GM18951 (cell line): ENCODE measurements around the gene SRSF2.
"Not testable (repeated sequence)": the region's sequence is repeated elsewhere in the genome, so short reads cannot be mapped to it uniquely, and the experiment has no call there.

ENCODE experiments used
- POLR2A ChIP-seq: IDR thresholded peaks from 4 replicates; pipeline ENCODE4 v1.6.1; 2011; ENCODE audit warnings: mild to moderate bottlenecking; ENCODE audit not compliant: insufficient read length, insufficient read depth; ENCODE audit errors: extremely low read depth
- in situ Hi-C: fragments of 300-500 bp; cut with MboI; formaldehyde crosslinking; loops from one replicate; pipeline ENCODE4 v1.12.0; 2022; ENCODE audit warnings: low sequenced_read_pairs, mixed read lengths, inconsistent platforms; ENCODE audit not compliant: unreplicated experiment

Gene SRSF2

GRCh38 chr17:76734080-76734840, 2.9 kb downstream of the SRSF2 start:
- TF ChIP-seq POLR2A = no peak
- in situ Hi-C loops = no loop called here

DNA sequence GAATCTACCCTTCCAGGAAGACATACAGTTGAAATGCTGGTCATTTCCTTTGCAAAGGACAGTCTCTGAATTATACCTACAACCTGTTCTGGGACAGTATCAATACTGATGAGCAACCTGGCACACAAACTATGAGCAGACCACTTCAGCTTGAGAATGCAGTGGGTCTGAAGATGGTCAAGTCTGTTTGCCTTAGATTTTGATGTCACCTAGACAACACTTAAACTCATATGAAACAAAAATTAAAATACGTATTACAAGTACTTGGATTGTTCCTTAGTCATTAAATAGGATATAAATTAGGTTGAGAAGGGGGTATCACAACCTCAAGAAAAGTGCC, 3.5 kb downstream of the SRSF2 start:
- TF ChIP-seq POLR2A = peak; percentile 1
- in situ Hi-C loops = no loop called here

DNA sequence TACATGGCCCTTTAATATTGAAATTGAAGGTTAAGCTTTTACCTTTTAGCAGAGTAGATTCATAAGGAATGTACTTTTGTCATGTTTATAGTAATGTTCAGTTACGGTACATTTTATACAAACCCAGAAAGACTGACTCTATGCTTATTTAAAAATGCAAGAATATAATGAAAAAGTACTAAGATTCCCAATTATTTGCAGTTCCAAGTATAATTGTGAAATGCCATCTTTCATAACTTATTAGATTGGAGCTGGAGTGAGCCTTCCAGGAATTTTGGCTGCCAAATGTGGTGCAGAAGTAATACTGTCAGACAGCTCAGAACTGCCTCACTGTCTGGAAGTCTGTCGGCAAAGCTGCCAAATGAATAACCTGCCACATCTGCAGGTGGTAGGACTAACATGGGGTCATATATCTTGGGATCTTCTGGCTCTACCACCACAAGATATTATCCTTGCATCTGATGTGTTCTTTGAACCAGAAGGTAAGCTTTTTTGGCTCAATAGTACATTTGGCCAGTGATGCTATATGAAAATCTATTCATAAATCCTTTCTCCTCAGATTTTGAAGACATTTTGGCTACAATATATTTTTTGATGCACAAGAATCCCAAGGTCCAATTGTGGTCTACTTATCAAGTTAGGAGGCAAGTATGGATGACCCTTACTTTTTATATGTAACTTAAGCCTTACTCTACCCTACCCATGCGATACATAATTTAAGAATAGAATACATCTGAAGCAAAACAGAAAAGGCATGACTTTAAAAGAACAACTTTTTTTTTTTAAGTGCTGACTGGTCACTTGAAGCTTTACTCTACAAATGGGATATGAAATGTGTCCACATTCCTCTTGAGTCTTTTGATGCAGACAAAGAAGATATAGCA, 4.2 kb downstream of the SRSF2 start:
- peak; percentile 12 for TF ChIP-seq POLR2A
- in situ Hi-C loops = no loop called here

- in situ Hi-C loops = not testable (repeated sequence)
- TF ChIP-seq POLR2A = peak; percentile 32
Measured at GRCh38 chr17:76731800-76732733, 5.1 kb downstream of the SRSF2 start.

- TF ChIP-seq POLR2A = no peak
- in situ Hi-C loops = no loop called here
Measured at GRCh38 chr17:76727745-76728456, 9.2 kb downstream of the SRSF2 start.

DNA sequence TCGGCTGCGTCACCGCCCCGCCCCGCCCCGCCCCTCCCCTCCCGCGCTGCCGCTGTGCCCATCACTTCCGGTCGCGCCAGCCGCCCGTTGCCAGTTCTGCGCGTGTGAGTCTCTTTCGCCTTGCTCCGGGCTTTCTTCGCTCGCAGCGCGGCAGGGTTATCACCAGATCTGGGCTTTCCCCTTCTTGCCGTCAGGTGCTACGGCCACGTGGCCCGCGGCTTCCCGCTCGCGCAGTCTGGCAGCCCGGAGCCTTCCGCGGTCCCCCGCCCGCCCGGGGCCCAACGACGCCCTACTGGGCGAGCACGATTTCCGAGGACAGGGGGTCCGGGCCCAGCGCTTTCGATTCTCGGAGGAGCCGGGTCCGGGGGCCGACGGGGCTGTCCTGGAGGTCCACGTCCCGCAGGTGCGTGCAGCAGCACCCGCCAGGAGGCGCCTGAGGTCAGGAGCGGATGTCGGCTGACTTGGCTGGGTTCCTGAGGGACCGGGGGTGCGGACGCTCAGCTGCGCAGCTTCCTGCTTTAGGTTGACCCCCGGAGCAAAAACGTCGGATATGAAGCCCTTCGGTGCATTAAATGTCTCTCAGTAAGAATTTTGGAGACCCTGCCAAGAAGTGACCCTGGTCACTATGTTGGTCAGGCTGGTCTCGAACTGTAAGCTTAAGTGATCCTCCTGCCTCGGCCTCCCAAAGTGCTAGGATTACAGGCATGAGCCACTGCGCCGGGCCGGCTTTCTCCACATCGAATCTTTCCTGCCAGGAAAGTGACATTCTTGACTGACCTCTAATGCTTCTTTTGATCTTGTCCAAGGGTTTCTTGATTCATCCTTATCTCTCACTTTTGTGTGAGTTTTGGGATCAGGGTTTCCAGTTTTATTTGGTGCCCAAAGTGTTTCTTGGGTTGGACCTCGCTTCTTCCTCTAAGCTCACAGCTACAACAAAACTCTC, 10.1 kb downstream of the SRSF2 start, which contains the start of gene METTL23:
Gene METTL23, plus strand, starts transcription at position 64 of the 943 bp plus-strand sequence. CDS start 2,872 bp downstream, outside the sequence.
- peak; percentile 87 for TF ChIP-seq POLR2A
- in situ Hi-C loops = no loop called here

DNA sequence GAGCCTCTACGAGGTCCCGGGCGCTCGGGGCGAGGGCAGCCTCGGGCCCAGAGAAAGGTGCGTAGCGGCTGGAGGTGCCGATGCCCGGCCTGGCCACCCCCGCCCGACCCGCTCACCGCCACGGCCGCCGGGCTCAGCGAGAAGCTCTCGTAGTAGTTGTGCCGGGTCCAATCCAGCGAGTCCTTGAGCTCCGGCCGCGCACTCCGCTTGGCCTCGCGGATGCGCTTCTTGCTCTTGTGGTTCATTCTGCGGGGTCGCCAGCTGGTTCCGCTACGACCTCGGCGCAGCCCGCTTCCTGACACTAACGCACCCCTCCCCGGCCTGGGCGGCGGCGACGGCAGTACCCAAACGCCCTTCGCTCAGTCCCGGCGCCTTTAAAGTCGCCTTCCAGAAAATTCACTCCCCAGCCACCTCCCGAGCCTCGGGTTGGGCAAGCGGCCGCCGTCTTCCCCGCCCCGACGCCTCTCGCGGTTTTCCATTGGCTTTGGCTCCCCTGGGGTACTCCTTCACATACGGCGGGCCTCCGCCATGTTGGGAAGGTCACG, 10.8 kb downstream of the SRSF2 start, which contains the start of gene JMJD6:
Gene JMJD6, minus strand, starts transcription at position 376 of the 545 bp plus-strand sequence. Its CDS starts 131 bp downstream, at position 245.
- TF ChIP-seq POLR2A = peak; percentile 69
- in situ Hi-C loops = no loop called here

DNA sequence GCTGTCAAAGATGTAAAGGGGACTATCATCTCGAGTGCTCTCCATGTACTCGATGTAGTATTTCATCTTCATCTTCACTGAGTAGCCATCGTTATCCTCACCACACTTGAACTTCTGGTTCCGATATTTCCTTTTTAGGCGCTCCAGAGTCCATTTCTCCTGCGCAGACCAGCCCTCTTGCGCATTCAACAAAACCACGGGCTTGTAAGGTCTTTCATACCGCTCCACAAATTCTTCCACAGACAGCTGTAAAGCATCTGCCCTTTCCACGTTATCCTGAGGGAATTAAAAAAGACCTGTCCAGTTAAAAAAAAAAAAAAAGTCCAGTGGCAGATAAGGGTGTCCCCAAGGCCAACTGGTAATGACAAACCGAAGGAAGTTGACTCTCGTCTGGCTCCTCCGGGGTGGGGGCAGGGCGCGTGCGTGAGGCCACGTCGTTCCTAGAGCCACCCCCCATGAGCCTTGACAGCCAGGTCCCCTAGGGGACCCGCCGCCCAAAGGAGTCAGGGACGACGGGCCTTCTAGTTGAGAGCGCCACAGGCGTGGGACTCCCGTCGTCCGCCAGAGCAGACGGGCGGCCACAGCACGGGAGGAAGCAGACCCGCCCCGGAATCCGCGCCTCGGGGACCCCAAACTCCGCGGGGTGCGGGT, 11.4 kb downstream of the SRSF2 start:
- TF ChIP-seq POLR2A = no peak
- in situ Hi-C loops = no loop called here

- in situ Hi-C loops = no loop called here
- no peak for TF ChIP-seq POLR2A
Measured at GRCh38 chr17:76723812-76724211, 13.3 kb downstream of the SRSF2 start.

- in situ Hi-C loops = not testable (repeated sequence)
Measured at GRCh38 chr17:76722977-76723376, 14.2 kb downstream of the SRSF2 start.

DNA sequence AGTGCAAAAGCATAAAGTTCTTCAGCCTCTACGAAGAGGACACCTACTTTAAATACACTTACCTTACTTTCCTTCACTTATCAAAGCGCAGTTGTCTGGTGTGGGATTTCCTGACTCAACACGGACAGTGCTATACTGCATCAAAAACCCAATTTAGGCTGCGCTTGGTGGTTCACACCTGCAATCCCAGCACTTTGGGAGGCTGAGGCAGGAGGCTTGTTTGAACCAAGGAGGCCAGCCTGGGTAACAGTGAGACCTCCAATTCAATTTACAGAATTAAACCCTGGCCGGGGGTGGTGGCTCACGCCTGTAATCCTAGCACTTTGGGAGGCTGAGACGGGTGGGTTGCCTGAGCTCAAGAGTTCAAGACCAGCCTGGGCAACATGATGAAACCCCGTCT, 14.9 kb downstream of the SRSF2 start:
- no peak for TF ChIP-seq POLR2A
- in situ Hi-C loops = no loop called here
